ENCODE data around the gene SULT4A1.

The SULT4A1 gene

GRCh38 chr22:43859621-43860020 lies 2.7 kb downstream of the SULT4A1 start:
- no peak for DNase-seq

- DNase-seq, result no peak
Measured at GRCh38 chr22:43859176-43859575, 3.1 kb downstream of the SULT4A1 start.

DNA sequence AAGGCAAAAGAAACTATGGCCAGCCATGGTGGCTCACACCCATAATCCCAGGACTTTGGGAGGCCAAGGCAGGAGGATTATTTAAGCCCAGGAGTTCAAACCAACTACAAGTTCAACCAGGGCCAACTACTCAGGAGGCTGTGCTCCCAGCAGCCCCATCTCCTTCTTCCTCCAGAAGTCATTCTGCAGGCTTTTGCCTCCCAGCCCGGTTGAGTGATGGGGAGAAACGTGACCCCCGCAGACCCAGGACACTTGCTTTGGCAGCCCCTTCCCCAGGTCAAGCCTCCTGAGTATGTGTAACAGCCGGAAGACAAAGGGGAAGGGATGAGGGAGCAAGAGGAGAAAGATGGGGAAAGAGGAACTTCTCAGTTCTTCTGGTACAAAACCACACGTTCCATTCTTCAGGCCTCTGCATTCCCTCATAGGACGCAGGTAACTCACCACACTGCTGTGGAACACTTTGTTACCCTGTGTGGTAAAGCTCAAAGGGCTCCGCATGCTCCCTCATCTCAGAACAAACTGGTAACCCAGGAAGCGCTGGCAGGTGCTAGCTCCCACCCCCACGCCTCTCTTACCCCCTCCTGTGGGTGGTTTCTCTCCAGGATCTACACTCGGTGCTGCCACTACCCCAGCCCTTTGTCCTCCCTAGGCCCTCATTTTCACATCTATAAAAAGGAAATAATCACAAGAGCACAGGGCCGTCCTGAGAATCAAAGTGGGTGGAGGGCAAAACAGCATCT lies 4.0 kb downstream of the SULT4A1 start:
- DNase-seq, result no peak

GRCh38 chr22:43857367-43857766 lies 4.9 kb downstream of the SULT4A1 start:
- DNase-seq, result no peak

- DNase-seq, result no peak
Measured at GRCh38 chr22:43855431-43855830, 6.9 kb downstream of the SULT4A1 start.

DNA sequence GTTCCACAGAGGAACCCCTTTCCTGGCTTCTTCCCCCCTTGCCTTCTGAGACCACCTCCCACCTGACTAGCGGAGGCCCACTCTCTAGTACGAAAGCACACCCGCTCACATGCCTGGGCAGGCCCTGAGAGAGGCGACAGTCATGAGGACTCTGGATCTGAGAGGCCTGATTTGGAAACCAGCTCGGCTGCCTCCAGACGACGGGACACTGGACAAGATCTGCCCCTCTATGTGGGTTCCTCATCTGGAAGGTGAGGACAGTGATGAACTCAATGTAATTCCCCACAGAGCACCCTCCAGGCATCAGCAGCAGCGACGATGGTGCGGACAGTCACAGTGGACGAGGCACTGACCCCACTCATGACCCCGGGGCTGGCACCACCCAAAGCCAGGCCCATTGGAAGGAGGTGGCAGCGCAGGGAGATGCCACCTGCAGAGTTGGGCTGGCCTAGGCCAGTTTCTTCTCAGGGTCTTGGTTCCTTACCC lies 7.5 kb downstream of the SULT4A1 start:
- no peak for DNase-seq

- DNase-seq, result no peak
Measured at GRCh38 chr22:43854121-43854785, 8.1 kb downstream of the SULT4A1 start.

- no peak for DNase-seq
Measured at GRCh38 chr22:43853328-43853931, 8.9 kb downstream of the SULT4A1 start.

DNA sequence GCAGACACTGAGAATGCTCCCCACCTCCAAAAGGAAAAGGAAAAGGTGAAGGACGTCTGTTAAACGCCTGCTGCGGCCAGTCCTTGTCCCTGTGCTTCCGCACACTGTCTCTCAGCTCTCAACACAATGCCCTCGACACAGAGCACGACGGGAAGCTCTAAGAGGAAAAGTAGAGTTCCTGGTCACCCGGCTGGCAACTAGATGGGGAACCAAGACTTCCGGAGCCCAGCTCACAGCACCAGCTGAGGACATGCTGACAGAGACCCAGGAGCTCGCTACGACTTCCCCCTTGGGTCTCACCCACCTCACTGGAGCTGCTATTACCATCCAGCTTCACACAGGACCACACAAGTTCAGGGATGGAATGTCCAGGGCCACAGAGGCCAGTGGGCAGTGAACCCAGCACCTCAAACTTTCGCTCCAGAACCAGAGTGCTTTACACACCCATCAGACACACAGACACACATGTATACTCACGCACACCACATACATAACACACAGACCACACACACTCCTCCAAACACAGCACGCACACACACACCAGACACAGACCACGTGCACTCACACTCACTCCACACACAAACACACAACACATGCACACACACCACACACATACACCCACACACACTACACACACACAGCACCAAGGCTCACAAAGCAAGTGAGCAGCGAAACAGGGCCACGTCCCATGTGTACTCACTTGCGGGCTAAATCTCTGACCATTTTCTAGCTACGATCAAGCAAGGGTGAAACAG lies 9.6 kb downstream of the SULT4A1 start:
- no peak for DNase-seq

DNA sequence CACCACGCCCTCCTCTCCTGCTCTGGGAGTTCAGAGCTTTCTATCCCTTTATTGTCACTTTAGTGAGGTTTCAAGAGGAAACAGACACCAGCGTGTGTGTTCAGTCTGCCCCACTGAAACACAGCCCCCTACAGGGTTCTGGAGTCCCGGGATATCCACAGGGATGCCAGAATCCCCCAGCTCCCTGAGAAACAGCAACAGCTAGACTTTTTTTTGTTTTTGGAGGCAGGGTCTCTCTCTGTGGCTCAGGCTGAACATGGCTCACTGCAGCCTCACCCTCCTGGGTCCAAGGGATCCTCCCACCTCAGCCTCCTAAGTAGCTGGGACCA lies 10.4 kb downstream of the SULT4A1 start:
- DNase-seq, result no peak

DNA sequence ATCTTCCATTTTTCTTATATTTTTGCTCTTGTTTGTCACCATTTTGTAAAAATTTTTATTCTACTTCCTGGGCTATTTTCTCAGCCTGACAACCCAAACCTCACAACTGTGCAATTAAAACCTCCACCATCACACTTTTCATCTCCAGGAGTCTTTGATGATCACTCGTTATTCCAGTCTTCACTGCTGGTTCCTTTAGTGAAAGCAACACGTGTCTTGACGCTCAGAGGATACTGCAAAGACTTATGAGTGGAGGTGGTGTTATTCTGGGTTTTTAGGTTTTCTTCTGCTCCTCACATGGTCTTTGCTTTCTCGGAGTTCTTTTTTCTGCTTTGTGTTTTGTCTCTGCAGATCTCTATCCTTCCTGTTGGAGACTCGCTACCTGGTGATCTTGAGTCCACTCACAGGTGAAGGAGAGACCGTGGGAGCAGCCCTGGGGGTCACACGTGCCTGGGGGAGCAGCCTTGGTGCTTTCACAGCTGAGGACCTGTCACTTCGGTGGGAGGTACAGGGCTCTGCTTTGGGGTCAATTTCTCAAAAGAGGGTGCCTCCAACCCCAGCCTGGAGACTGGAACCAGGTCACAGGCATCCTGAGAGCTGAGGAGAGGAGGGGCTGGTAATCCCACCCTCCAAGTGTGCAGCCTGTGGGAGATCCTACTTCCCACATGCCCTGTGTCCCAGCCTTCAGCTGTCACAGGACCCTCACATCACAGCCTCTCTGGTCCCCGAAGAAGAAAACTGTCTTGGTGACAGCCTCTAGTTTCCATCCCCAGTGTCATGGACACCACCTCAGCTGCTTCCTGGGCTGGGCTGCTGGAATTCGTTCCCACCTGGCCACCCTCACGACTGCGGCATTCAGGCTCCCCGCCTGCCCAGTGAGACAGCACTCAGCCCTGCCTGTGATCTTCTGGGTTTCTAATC lies 11.0 kb downstream of the SULT4A1 start:
- DNase-seq, result no peak

DNA sequence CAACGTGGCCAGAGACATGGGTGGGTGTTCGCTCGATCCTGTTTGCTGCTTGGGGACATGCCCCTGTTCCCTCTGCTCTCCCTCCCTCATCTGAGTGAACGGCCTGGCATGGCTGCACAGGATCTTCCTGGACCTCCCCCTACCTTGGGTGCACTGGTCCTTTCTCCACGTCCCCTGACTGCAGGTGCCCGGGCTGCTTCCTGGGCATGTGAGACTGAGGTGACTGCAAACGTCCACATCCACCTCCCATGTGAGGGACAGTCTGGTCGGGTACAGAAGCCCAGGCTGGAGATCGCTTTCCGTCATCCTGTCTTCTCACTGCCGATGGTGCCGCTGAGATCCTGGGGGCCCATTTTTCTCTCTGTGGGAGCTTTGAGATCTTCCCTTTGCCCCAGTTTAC lies 11.8 kb downstream of the SULT4A1 start:
- no peak for DNase-seq

- DNase-seq, result no peak
Measured at GRCh38 chr22:43849731-43850130, 12.6 kb downstream of the SULT4A1 start.

DNA sequence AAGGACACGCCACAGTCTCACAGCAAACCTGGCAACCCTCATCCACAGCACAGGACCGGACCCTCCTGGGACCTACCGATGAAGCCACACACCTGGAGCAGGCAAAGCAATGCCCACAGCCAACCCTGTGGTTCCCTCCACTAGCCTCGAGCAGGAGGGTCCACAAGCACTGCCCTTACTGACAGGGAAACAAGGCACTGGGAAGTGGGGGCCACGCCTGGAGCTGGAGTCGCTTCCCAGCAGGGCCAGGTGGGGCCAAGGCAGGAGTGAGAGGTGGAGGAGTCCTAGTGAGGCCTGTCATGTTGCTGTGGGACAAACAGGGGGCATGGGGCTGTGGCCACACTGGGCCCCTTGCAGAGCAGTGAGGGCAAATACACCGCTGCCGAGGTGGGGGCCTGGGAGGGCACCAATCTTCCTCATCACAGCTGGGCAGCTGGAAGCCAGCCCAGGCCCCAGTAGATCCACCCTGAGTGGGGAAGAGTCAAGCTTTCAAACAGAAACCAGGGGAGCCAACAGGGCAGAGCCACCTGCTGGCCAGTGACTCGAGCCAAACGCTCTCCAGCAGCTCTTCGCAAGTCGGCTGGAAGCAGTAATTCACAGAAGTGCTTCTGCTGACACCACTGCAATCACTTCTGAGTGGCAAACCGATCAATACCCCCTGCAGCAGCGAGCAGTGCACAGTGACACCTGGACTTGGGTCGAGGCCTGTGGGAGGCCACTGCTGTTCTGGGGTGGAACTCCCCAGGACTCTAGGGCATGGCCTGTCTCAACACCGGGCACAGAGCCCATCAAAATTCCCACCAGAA lies 13.7 kb downstream of the SULT4A1 start:
- no peak for DNase-seq

- no peak for DNase-seq
Measured at GRCh38 chr22:43847376-43848289, 14.7 kb downstream of the SULT4A1 start.

- DNase-seq, result no peak
Measured at GRCh38 chr22:43846966-43847365, 15.3 kb downstream of the SULT4A1 start.

DNA sequence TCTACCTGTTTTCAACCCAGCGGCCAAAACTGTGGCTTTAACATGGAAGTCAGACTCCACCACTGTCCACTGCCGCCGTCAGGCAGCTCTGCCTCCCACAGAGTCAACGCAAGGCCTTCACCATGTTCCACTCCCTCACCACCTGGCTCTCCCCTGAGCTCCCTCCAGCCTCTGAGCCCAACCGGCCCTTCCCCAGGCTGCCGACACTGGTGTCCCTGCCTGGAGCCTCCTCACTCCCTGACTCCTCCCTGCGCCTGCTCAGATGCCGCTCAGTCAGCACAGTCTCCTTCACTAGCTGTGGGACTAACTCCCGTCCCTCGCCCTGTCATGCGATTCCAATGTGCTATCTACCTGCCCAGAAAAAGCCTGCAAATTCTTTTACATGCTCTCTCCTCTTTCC lies 16.3 kb downstream of the SULT4A1 start:
- DNase-seq, result no peak

DNA sequence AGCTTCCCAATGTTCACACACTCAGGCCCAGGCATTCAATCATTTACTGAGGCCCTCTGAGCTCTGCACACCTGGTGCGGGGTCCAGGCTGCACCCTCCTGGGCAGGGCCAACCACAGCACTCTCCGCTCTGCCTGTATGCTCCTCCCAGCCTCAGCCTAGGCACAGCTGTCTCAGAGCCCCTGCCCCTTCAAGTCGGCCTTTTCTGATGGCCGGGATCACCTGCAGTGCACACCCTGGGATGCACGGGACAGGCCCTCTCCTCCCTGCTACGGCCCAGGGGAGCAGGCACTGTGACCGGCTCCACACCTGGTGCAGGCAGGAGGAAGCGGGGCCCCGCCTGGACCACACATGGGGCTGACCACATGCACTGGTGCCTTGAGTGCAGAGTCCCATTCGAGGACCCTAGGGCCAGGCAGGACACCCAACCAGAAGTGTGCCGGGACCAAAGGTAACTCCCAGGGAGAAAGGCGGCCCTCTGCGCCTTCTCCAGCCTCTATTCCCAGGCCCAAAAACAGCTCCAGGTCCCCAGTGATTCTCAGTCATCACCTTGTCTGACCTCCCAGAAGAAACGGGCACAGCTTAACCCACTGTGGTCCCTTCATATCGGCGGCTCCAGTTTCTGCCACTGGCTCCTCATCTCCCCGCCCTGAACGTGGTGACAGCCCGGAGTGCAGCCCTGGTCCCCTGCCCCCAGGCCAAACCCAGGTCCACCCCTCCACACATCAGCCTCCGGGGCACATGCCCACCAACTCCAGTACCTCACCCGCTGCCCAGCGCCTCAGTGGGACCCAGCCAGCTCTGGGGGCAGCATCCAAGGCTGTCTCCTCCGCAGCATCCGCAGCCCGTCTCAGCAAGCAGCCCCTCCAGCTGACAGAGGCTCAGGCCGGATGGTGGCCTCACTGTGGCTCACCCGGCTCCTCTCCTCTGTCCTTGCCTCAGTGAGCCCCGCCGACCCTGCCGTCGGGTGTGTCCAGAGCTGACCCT lies 17.5 kb downstream of the SULT4A1 start:
- DNase-seq, result no peak

All from activated CD4-positive, alpha-beta T cell treated with anti-CD3 and anti-CD28 coated beads, Interleukin-2, amount 50 U/mL, for 4 hours (primary cell).